ENCODE data around the gene CES2.
"Not testable (repeated sequence)": the region's sequence is repeated elsewhere in the genome, so short reads cannot be mapped to it uniquely, and the experiment has no call there.

The CES2 gene

GRCh38 chr16:66935314-66936011 is at the start of gene CES2:
Gene CES2, plus strand, starts transcription at chr16:66935516. Its CDS starts 120 bp downstream, at chr16:66935636.
- no peak for DNase-seq (ENCODE audit: low read depth in 2 of 3, low spot score in 2 of 3)

- DNase-seq (ENCODE audit: low read depth in 2 of 3, low spot score in 2 of 3), result no peak
These were observed 49.0 kb upstream of the CES2 start for GRCh38 chr16:66886321-66886720.

- DNase-seq (ENCODE audit: low read depth in 2 of 3, low spot score in 2 of 3), result no peak
These were observed 48.4 kb upstream of the CES2 start for GRCh38 chr16:66886914-66887313.

- DNase-seq (ENCODE audit: low read depth in 2 of 3, low spot score in 2 of 3), result no peak
These were observed 46.4 kb upstream of the CES2 start for GRCh38 chr16:66888647-66889615.

- no peak for DNase-seq (ENCODE audit: low read depth in 2 of 3, low spot score in 2 of 3)
These were observed 45.7 kb upstream of the CES2 start for GRCh38 chr16:66889622-66890021.

GRCh38 chr16:66890799-66891198 is 44.5 kb upstream of the CES2 start:
- DNase-seq (ENCODE audit: low read depth in 2 of 3, low spot score in 2 of 3), result no peak

GRCh38 chr16:66891360-66891759 is 44.0 kb upstream of the CES2 start:
- no peak for DNase-seq (ENCODE audit: low read depth in 2 of 3, low spot score in 2 of 3)

GRCh38 chr16:66891797-66892196 is 43.5 kb upstream of the CES2 start:
- no peak for DNase-seq (ENCODE audit: low read depth in 2 of 3, low spot score in 2 of 3)

GRCh38 chr16:66894055-66894454 is 41.3 kb upstream of the CES2 start:
- no peak for DNase-seq (ENCODE audit: low read depth in 2 of 3, low spot score in 2 of 3)

- DNase-seq (ENCODE audit: low read depth in 2 of 3, low spot score in 2 of 3), result no peak
These were observed 40.2 kb upstream of the CES2 start for GRCh38 chr16:66894948-66895688.

GRCh38 chr16:66895689-66895979 is 39.7 kb upstream of the CES2 start:
- no peak for DNase-seq (ENCODE audit: low read depth in 2 of 3, low spot score in 2 of 3)

- DNase-seq (ENCODE audit: low read depth in 2 of 3, low spot score in 2 of 3), result no peak
These were observed 39.3 kb upstream of the CES2 start for GRCh38 chr16:66895999-66896398.

- DNase-seq (ENCODE audit: low read depth in 2 of 3, low spot score in 2 of 3), result not testable (repeated sequence)
These were observed 38.6 kb upstream of the CES2 start for GRCh38 chr16:66896682-66897081.

- no peak for DNase-seq (ENCODE audit: low read depth in 2 of 3, low spot score in 2 of 3)
These were observed 37.1 kb upstream of the CES2 start for GRCh38 chr16:66898207-66898606.

- DNase-seq (ENCODE audit: low read depth in 2 of 3, low spot score in 2 of 3), result no peak
These were observed 36.4 kb upstream of the CES2 start for GRCh38 chr16:66898933-66899309.

- no peak for DNase-seq (ENCODE audit: low read depth in 2 of 3, low spot score in 2 of 3)
These were observed 35.9 kb upstream of the CES2 start for GRCh38 chr16:66899310-66899944.

GRCh38 chr16:66899945-66900710 is 35.2 kb upstream of the CES2 start:
- no peak for DNase-seq (ENCODE audit: low read depth in 2 of 3, low spot score in 2 of 3)

GRCh38 chr16:66900721-66901441 is 34.4 kb upstream of the CES2 start:
- DNase-seq (ENCODE audit: low read depth in 2 of 3, low spot score in 2 of 3), result no peak

- no peak for DNase-seq (ENCODE audit: low read depth in 2 of 3, low spot score in 2 of 3)
These were observed 33.7 kb upstream of the CES2 start for GRCh38 chr16:66901626-66902025.

Measured in activated CD8-positive, alpha-beta memory T cell treated with anti-CD3 and anti-CD28 coated beads for 48 hours (primary cell).